Kidney epithelial cell (primary cell): ENCODE results near the gene ZNF185. TPM values are rescaled to one million over a fixed set of nuclear protein-coding genes. Genes with fewer than 3 reads are reported as not detected.

Source experiments
- DNase-seq: peaks from one replicate; pipeline ENCODE4 v3.0.0-alpha.2; 2010; ENCODE audit warnings: low read depth
- H3K27me3 ChIP-seq: 2 replicates; pipeline ENCODE4 v1.6.0; 2011; ENCODE audit warnings: low read length; ENCODE audit not compliant: control insufficient read depth, insufficient read depth
- H3K36me3 ChIP-seq: 2 replicates; pipeline ENCODE4 v1.5.1; 2011; ENCODE audit warnings: low read length; ENCODE audit not compliant: control insufficient read depth, insufficient read depth
- H3K4me3 ChIP-seq: 2 replicates; pipeline ENCODE4 v1.5.1; 2011; ENCODE audit warnings: low read depth, mild to moderate bottlenecking, control low read depth, low read length
- total RNA-seq: library from RNA; depleted of rRNA; stranded (reverse); fragments of >200 nt; gene quantifications from 2 replicates; pipeline ENCODE4 v1.2.3, GENCODE V29; 2015
- TF ChIP-seq, protein P1 (sequence below): IDR thresholded peaks from 2 replicates; pipeline ENCODE4 v1.5.1; 2011; ENCODE audit warnings: mild to moderate bottlenecking, moderate library complexity, low read length, control low read depth, inconsistent platforms; ENCODE audit not compliant: insufficient read depth, poor library complexity, severe bottlenecking

Gene ZNF185
- total RNA-seq, 1 donor from 2014 or later = 39.2 TPM

DNA sequence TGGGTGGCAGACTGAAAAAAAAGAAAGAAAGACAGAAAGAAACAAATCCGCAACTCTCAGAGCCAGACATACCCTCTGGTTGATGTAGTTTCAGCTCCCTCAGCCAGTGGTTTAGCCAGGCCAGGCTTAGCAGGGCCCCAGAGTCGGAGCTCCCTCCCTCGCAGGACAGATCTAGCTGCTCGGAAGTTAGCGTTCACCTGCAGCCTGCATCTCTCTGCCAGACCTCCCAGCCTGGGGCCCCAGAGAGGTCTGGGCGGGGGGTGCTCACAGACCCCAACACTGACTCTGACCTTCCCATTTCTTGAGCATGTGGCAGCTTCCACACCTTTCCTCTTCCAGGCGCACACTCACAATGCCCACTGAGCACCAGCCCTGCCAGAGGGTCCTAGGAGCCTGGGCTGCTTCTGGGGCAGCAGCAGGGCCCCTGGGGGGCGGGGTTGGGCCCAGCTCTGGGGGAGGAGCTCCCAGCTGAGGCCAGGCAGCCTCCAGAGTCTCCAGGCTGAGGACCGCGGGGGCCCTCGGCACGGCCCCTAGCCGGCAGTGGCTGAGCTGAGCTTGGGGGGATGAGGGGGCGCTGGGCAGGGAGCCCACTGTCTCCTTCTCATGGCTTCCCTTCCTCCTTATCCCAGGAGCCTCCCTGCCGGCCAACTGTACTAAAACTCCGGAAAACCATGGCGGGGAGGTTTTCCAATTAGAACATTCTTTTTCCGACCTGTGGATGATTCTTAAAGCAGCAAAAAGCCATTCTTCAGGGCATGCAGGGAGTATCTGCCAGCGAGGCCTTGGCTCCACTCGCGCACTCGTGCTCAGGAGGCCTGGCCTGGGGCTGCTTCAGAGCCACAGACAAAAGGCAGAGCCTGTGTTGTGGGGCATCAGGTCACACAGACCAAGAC is 4.6 kb upstream of the ZNF185 start:
- H3K36me3 ChIP-seq = no peaks in the 10 kb centered on the region
- TF ChIP-seq, protein P1, sequence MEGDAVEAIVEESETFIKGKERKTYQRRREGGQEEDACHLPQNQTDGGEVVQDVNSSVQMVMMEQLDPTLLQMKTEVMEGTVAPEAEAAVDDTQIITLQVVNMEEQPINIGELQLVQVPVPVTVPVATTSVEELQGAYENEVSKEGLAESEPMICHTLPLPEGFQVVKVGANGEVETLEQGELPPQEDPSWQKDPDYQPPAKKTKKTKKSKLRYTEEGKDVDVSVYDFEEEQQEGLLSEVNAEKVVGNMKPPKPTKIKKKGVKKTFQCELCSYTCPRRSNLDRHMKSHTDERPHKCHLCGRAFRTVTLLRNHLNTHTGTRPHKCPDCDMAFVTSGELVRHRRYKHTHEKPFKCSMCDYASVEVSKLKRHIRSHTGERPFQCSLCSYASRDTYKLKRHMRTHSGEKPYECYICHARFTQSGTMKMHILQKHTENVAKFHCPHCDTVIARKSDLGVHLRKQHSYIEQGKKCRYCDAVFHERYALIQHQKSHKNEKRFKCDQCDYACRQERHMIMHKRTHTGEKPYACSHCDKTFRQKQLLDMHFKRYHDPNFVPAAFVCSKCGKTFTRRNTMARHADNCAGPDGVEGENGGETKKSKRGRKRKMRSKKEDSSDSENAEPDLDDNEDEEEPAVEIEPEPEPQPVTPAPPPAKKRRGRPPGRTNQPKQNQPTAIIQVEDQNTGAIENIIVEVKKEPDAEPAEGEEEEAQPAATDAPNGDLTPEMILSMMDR = no peak
- no peak overlapping the region for H3K4me3 ChIP-seq
- H3K27me3 ChIP-seq = no peaks in the 10 kb centered on the region
- no peak for DNase-seq

DNA sequence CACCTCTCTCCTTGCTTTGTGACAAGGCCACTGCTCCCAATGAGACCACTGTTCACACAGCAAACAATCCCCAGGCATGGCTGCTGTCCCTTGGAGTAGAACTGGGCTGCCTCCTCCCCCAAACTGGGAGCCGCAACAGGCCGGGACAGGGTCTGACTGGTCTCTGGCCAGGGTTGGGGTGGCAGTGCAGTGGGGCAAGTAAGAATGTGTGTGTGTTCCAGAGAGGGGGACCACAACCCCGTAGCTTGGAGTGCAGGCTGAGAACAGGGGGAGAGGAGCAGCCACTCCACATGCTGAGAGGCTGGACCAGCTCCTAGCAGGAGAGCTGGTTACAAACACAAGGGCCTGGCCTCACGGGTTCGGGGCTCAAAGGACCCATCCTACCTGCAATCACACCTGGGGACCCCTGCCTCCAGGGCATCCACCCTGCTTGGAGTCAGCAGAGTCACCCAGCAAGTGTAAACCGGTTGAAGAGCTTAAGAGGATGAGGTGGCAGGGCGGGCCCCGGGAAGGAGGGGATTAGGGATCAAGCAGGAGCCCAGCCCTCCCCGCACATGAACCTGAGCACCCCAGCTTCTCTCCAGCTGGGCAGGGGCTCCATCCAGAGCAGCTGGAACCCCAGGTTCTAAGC is 3.8 kb upstream of the ZNF185 start:
- H3K36me3 ChIP-seq = no peaks in the 10 kb centered on the region
- no peak overlapping the region for H3K4me3 ChIP-seq
- no peak for DNase-seq
- TF ChIP-seq, protein P1 = no peak
- no peaks in the 10 kb centered on the region for H3K27me3 ChIP-seq

DNA sequence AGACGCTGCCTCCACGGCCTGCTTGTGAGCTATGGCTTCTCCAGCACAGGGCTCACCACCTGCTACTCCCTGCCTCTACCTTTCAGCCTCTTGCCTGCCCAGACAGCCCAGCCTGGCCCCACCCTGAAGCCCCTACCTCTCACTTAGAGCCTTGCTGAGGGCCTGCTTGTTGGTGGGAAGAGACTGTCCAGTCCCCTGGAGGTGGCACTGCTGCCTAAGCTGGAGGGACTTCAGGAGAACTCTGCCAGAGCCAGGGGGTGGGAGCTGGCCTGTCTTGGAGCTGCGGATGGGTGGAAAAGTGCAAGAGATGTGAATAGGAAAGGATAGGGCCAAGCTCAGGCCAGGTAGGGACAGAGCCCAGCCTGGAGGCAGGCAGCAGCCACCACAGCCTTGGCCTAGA is 2.7 kb upstream of the ZNF185 start:
- DNase-seq = no peak
- no peaks in the 10 kb centered on the region for H3K27me3 ChIP-seq
- no peak overlapping the region for H3K4me3 ChIP-seq
- no peaks in the 10 kb centered on the region for H3K36me3 ChIP-seq
- TF ChIP-seq, protein P1 = no peak

- H3K36me3 ChIP-seq = no peaks in the 10 kb centered on the region
- no peaks in the 10 kb centered on the region for H3K27me3 ChIP-seq
- no peak overlapping the region for H3K4me3 ChIP-seq
- DNase-seq = no peak
- TF ChIP-seq, protein P1 = no peak
Observed at GRCh38 chrX:152895724-152896420, 2.0 kb upstream of the ZNF185 start.

- no peak for DNase-seq
- H3K27me3 ChIP-seq = no peaks in the 10 kb centered on the region
- no peak overlapping the region for H3K4me3 ChIP-seq
- no peaks in the 10 kb centered on the region for H3K36me3 ChIP-seq
- TF ChIP-seq, protein P1 = no peak
Observed at GRCh38 chrX:152896450-152896849, 1.4 kb upstream of the ZNF185 start.
